RWPE1 (cell line): Measurements from ENCODE around the gene ZBTB7C.
"Not testable (repeated sequence)": the region's sequence is repeated elsewhere in the genome, so short reads cannot be mapped to it uniquely, and the experiment has no call there.

Experiments used
- CTCF ChIA-PET: fragments of 350-600 bp; sonication (Branson Sonifier 250); formaldehyde crosslinking; extraction: SDS; loops from one replicate; lab custom pipeline; 2021; lab: Yijun Ruan, JAX
- POLR2A ChIA-PET: fragments of 400-600 bp; formaldehyde crosslinking; extraction: SDS; loops from one replicate; lab custom pipeline; 2020; ENCODE audit warnings: antibody characterized with exemption; ENCODE audit not compliant: low non-redundant PET; lab: Yijun Ruan, JAX
- DNase-seq: peaks from one replicate; pipeline ENCODE4 v3.0.0; 2012; ENCODE audit warnings: low spot score
- H3K27ac ChIP-seq: fragments of 450-650 bp; 2 replicates; pipeline ENCODE4 v1.5.1; 2017
- CTCF ChIP-seq: fragments of 450-650 bp; conservative IDR thresholded peaks from 2 replicates; pipeline ENCODE4 v1.5.1; 2017; ENCODE audit warnings: low read depth, mild to moderate bottlenecking

Gene ZBTB7C

GRCh38 chr18:48293954-48294898, 115.0 kb downstream of the ZBTB7C start:
- ChIA-PET POLR2A (no interaction called here), CTCF (no interaction called here)
- no peak for DNase-seq
- H3K27ac ChIP-seq = no peak overlapping the region
- no peak for TF ChIP-seq CTCF

DNA sequence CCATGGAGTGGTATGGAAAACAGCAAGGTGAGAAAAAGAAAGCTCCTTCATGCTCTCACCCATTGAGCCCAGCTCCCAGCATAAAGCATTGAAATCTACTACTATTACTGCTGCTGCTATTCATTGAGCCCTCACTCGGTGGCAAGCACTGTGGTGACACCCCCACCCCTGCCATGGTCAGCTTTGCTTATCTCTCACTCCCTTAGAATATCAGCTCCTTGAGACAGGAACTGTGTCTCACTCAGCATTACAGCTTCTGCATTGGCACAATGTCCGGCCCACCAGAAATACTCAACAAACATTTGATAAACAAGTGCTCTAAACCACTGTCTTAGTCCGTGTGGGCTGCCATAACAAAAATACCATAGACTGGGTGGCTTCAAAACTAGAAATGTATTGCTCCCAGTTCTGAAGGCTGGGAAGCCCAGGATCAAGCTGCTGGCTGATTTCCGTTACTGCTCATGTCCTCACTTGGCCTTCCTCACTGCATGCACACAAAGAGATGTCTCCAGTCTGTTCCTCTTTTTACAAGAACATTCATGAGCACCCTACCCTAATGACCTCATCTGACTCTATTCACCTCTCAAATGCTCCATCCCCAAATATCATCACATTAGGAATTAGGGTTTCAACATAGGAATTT, 116.3 kb downstream of the ZBTB7C start:
- no peak for TF ChIP-seq CTCF
- ChIA-PET POLR2A (no interaction called here), CTCF (no interaction called here)
- no peak overlapping the region for H3K27ac ChIP-seq
- DNase-seq = no peak

DNA sequence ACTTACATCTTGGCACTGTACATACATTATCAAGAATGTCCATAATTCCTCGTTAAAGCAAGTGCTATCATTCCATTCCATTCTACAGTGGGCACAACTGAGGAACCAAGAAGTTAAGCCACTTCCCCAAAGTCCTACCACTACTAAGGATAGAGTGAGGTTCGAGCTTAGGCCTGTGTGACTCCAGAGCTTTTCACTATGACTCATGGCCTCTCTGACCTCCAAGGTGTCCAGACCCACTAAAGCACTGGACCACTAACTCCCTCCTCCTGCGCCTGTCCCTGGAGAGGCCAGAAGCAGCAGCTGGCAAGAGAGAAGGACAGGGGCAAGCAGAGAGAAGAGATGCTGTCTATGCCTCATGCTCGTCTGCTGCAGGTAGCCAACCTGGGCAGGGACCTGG, 117.0 kb downstream of the ZBTB7C start:
- CTCF ChIA-PET = no interaction called here
- H3K27ac ChIP-seq = no peak overlapping the region

DNA sequence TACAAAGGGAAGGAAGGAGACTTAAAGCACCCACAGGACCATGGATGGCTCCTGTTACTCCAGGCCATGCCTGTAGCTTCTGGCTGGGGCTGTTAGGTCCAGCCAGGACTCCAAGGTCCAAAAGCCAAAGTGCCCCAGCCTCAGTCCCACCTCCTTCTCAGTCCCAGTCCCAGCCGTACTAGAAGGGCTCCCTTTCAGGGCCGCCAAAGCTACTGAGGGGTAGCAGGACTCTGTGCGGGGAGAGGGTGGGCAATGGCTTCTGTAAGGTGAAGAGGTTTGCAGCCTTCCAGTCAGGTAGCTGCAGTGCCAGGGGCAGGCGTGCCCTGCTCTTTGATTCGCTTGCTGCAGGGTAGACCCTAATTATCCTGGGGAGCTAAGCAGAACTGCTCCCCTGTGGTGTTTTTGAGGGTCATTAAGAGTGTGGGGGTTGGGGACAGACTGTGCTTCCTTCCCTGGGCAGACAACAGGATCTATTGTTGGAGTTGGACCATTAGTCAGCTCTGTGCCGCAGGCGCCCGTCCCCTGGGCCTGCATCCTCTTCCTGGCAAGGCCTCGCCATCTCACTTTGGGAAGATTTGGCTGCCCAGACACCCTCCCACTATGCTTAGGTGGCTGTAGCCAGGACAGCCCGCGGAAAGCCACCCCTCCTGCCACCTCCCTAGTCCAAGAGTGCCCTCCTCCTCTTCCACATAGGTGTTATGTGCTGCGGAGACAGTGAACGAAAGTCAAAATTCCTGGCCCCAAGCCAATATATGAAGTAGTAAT, 118.8 kb downstream of the ZBTB7C start:
- ChIA-PET POLR2A (no interaction called here), CTCF (no interaction called here)
- no peak for TF ChIP-seq CTCF
- H3K27ac ChIP-seq = no peak overlapping the region
- DNase-seq = no peak

More for the DNA sequence above, 117.0 kb downstream of the ZBTB7C start:
- TF ChIP-seq CTCF = no peak
- no peak for DNase-seq
- POLR2A ChIA-PET = no interaction called here

DNA sequence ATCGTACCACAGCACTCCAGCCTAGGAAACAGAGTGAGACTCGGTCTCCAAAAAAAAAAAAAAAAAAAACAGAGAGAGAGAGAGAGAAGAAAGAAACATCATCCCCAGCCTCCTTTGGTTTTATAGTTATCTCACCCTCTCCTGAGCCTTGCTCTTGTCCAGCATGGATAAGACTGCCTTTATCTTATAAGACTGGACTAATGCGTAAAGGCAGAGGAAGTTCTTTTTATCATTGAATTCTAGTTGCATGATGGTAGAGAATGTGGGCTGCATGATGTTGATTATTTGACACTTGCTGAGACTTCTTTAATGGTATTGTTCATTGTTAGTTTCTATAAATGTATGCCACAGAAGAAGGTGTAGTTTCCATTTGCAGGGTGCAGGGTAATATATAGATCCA, 124.4 kb downstream of the ZBTB7C start:
- CTCF ChIA-PET = no interaction called here
- no peak for TF ChIP-seq CTCF
- no peak overlapping the region for H3K27ac ChIP-seq
- POLR2A ChIA-PET = no interaction called here
- DNase-seq = no peak

DNA sequence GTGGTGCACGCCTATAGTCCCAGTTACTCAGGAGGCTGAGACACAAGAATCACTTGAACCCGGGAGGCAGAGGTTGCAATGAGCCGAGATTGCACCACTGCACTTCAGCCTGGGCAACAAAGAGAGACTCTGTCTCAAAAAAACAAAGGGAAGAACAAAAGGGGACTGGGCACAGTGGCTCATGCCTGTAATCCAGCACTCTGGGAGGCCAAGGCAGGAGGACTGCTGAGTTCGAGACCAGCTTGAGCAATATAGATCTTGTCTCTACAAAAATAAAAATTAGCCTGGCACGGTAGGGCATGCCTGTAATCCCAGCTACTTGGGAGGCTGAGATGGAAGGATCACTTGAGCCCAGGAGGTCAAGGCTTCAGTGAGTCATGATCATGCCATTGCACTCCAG, 125.2 kb downstream of the ZBTB7C start:
- POLR2A ChIA-PET, H3K27ac ChIP-seq, DNase-seq, CTCF ChIA-PET: not testable (repeated sequence)

GRCh38 chr18:48281460-48281859, 127.7 kb downstream of the ZBTB7C start:
- POLR2A ChIA-PET, CTCF ChIA-PET, DNase-seq, H3K27ac ChIP-seq: not testable (repeated sequence)
